ENCODE data around the gene SCUBE1.

- TF ChIP-seq POLR2A (IDR thresholded peaks at IDR 0.05) (no peak), CTCF (IDR thresholded peaks at IDR 0.05) (no peak)
These were observed 85.6 kb downstream of the SCUBE1 start for GRCh38 chr22:43257549-43257948.

Measured in thyroid gland (tissue), 4 donors.